ENCODE results near the gene F8.
"Not testable (repeated sequence)": the region's sequence is repeated elsewhere in the genome, so short reads cannot be mapped to it uniquely, and the experiment has no call there.

The F8 gene

GRCh38 chrX:154987940-154988339 lies 34.6 kb downstream of the F8 start:
- no peak for DNase-seq (ENCODE audit: extremely low read depth in 1 of 2, low read depth in 1 of 2)

GRCh38 chrX:154986826-154987575 lies 35.5 kb downstream of the F8 start:
- no peak for DNase-seq (ENCODE audit: extremely low read depth in 1 of 2, low read depth in 1 of 2)

GRCh38 chrX:154981116-154981411 lies 41.5 kb downstream of the F8 start:
- DNase-seq (ENCODE audit: extremely low read depth in 1 of 2, low read depth in 1 of 2), result no peak

GRCh38 chrX:154980330-154981115 lies 42.0 kb downstream of the F8 start:
- DNase-seq (ENCODE audit: extremely low read depth in 1 of 2, low read depth in 1 of 2), result peak; percentile 35 to 58

- DNase-seq (ENCODE audit: extremely low read depth in 1 of 2, low read depth in 1 of 2), result no peak
These were observed 42.9 kb downstream of the F8 start for GRCh38 chrX:154979629-154980028.

GRCh38 chrX:154968353-154968752 lies 54.2 kb downstream of the F8 start:
- DNase-seq (ENCODE audit: extremely low read depth in 1 of 2, low read depth in 1 of 2), result no peak

- DNase-seq (ENCODE audit: extremely low read depth in 1 of 2, low read depth in 1 of 2), result no peak
These were observed 54.9 kb downstream of the F8 start for GRCh38 chrX:154967603-154968002.

GRCh38 chrX:154961947-154962346 lies 60.6 kb downstream of the F8 start:
- no peak for DNase-seq (ENCODE audit: extremely low read depth in 1 of 2, low read depth in 1 of 2)

GRCh38 chrX:154955799-154956198 lies 66.7 kb downstream of the F8 start:
- not testable (repeated sequence) for DNase-seq (ENCODE audit: extremely low read depth in 1 of 2, low read depth in 1 of 2)

GRCh38 chrX:154939265-154939664 lies 83.3 kb downstream of the F8 start:
- DNase-seq (ENCODE audit: extremely low read depth in 1 of 2, low read depth in 1 of 2), result not testable (repeated sequence)

GRCh38 chrX:154924771-154925170 lies 97.8 kb downstream of the F8 start:
- not testable (repeated sequence) for DNase-seq (ENCODE audit: extremely low read depth in 1 of 2, low read depth in 1 of 2)

GRCh38 chrX:154918060-154918483 lies 104.5 kb downstream of the F8 start:
- no peak for DNase-seq (ENCODE audit: extremely low read depth in 1 of 2, low read depth in 1 of 2)

- no peak for DNase-seq (ENCODE audit: extremely low read depth in 1 of 2, low read depth in 1 of 2)
These were observed 108.5 kb downstream of the F8 start for GRCh38 chrX:154914052-154914451.

GRCh38 chrX:154910528-154910927 lies 112.0 kb downstream of the F8 start:
- not testable (repeated sequence) for DNase-seq (ENCODE audit: extremely low read depth in 1 of 2, low read depth in 1 of 2)

GRCh38 chrX:154910048-154910447 lies 112.5 kb downstream of the F8 start:
- DNase-seq (ENCODE audit: extremely low read depth in 1 of 2, low read depth in 1 of 2), result not testable (repeated sequence)

- no peak for DNase-seq (ENCODE audit: extremely low read depth in 1 of 2, low read depth in 1 of 2)
These were observed 113.7 kb downstream of the F8 start for GRCh38 chrX:154908821-154909220.

GRCh38 chrX:154902408-154902807 lies 120.1 kb downstream of the F8 start:
- DNase-seq (ENCODE audit: extremely low read depth in 1 of 2, low read depth in 1 of 2), result no peak

GRCh38 chrX:154900323-154900722 lies 122.2 kb downstream of the F8 start:
- DNase-seq (ENCODE audit: extremely low read depth in 1 of 2, low read depth in 1 of 2), result no peak

- no peak for DNase-seq (ENCODE audit: extremely low read depth in 1 of 2, low read depth in 1 of 2)
These were observed 130.2 kb downstream of the F8 start for GRCh38 chrX:154892296-154892695.

- no peak for DNase-seq (ENCODE audit: extremely low read depth in 1 of 2, low read depth in 1 of 2)
These were observed 131.4 kb downstream of the F8 start for GRCh38 chrX:154890990-154891639.

- DNase-seq (ENCODE audit: extremely low read depth in 1 of 2, low read depth in 1 of 2), result not testable (repeated sequence)
These were observed 135.7 kb downstream of the F8 start for GRCh38 chrX:154886789-154887221.
